ENCODE data around the gene WDR44. TPM values are rescaled to one million over a fixed set of nuclear protein-coding genes. Genes with fewer than 3 reads are reported as not detected.

The WDR44 gene
- total RNA-seq, 1 experiment from 2014 or later = 18.4 TPM

DNA sequence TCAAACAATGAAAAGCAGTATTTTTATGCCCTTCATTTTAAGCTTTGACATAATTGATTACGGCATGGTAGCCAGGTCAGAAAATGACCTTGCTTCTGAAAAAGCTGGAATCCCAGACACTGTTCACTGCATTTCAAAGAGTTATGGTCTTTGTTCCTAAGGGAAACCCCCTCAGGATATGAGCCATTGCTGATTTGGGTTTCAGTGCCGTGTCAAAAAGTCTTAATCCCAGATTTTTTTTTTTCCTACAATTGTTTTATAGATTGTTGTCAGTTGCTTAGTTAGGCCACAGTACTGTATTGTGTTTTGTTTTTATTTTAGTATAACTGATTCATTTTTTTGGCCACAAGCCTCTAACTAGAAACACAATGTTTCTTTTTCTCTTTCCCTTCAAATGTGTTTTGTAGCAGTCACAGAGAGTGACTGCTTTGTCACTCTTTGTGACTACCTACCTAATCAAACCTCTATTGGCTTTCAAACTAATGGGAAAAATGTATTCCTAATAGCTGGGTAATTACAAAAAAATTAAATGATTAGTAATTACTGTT lies 10.3 kb downstream of the WDR44 start:
- Mint-ChIP-seq H3K4me1 (peaks cover 41% of the 10 kb centered on the region), H3K27me3 (ENCODE audit: low read depth) (no peaks in the 10 kb centered on the region), H3K4me3 (no peak overlapping the region), H3K9me3 (no peaks in the 10 kb centered on the region), H3K27ac (no peak overlapping the region), H3K36me3 (no peaks in the 10 kb centered on the region)
- no peak for TF ChIP-seq ZNF396 (CRISPR knock-in tag; IDR thresholded peaks at IDR 0.05; ENCODE audit: borderline replicate concordance)
- DNase-seq (ENCODE audit: low spot score) = no peak
- ChIA-PET POLR2A (no interaction called here), CTCF (no interaction called here)
- no peak for ATAC-seq

DNA sequence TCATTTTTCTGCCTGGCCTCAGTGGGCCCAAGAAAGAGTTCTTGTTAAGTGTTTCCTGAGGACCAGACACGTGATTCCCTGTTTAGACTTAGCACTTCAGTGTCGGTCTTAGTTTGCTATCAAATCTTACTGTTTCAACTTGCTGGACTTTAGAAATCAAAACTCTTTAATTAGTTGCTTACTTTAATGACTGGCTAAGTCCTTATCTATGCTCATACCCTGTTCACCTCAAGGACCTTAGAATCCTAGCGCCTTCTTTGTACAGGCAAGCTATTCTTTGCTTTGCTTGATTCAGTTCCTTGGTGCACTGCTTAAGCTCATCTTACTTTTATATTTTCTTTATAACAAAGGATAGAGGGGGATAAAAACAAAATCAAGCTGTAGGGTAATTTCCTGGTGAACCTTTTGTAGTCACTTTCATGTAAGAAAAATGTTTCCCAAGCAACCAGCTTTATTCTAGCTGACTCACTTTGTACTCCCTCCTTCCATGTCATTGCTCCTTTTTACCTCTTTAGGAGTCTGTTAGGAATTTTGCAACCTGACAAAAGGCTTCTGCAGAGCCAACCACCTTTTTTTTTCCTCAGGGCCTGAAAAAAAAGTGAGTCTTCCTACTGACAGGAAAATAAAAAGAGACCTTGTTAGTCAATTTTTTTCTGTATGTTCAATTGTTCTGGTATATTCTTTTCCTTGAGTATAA lies 14.7 kb downstream of the WDR44 start:
- no peaks in the 10 kb centered on the region for H3K36me3 Mint-ChIP-seq
- DNase-seq (ENCODE audit: low spot score) (no peak), ATAC-seq (0 out of 2 replicates have a peak, but pooled peaks have one; percentile 34)
- no peaks in the 10 kb centered on the region for H3K9me3 Mint-ChIP-seq
- no peaks in the 10 kb centered on the region for H3K27me3 Mint-ChIP-seq (ENCODE audit: low read depth)
- ChIA-PET CTCF (no interaction called here), POLR2A (no interaction called here)
- H3K4me1 Mint-ChIP-seq = peaks cover 30% of the 10 kb centered on the region
- TF ChIP-seq MXD4 (CRISPR knock-in tag; IDR thresholded peaks at IDR 0.05; ENCODE audit: borderline replicate concordance) (no peak), NFE2L1 (CRISPR knock-in tag; IDR thresholded peaks at IDR 0.05) (no peak), STAT6 (CRISPR knock-in tag; conservative IDR thresholded peaks at IDR 0.05; ENCODE audit: low read depth) (no peak), SMAD3 (CRISPR knock-in tag; IDR thresholded peaks at IDR 0.05; ENCODE audit: borderline replicate concordance) (no peak), ZNF138 (CRISPR knock-in tag; conservative IDR thresholded peaks at IDR 0.05) (no peak), IRF2 (CRISPR knock-in tag; IDR thresholded peaks at IDR 0.05; ENCODE audit: borderline replicate concordance, low read depth) (no peak), ZNF416 (CRISPR knock-in tag; IDR thresholded peaks at IDR 0.05) (no peak), ZBTB21 (CRISPR knock-in tag; IDR thresholded peaks at IDR 0.05; ENCODE audit: borderline replicate concordance) (no peak), NFATC4 (CRISPR knock-in tag; IDR thresholded peaks at IDR 0.05) (no peak), ZNF121 (CRISPR knock-in tag; IDR thresholded peaks at IDR 0.05) (no peak), NFYB (CRISPR knock-in tag; conservative IDR thresholded peaks at IDR 0.05; ENCODE audit: low read depth) (no peak), CREB1 (CRISPR knock-in tag; IDR thresholded peaks at IDR 0.05) (no peak), MYBL2 (CRISPR knock-in tag; IDR thresholded peaks at IDR 0.05) (no peak), SP1 (CRISPR knock-in tag; conservative IDR thresholded peaks at IDR 0.05) (no peak), CBFB (CRISPR knock-in tag; IDR thresholded peaks at IDR 0.05; ENCODE audit: low read depth) (no peak), ZNF532 (CRISPR knock-in tag; IDR thresholded peaks at IDR 0.05; ENCODE audit: borderline replicate concordance) (no peak)
- TF ChIP-seq, protein P1, sequence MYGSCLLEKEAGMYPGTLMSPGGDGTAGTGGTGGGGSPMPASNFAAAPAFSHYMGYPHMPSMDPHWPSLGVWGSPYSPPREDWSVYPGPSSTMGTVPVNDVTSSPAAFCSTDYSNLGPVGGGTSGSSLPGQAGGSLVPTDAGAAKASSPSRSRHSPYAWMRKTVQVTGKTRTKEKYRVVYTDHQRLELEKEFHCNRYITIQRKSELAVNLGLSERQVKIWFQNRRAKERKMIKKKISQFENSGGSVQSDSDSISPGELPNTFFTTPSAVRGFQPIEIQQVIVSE (CRISPR knock-in tag; IDR thresholded peaks at IDR 0.05; ENCODE audit: borderline replicate concordance) = no peak
- TF ChIP-seq, protein P2, sequence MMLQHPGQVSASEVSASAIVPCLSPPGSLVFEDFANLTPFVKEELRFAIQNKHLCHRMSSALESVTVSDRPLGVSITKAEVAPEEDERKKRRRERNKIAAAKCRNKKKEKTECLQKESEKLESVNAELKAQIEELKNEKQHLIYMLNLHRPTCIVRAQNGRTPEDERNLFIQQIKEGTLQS (CRISPR knock-in tag; conservative IDR thresholded peaks at IDR 0.05) = no peak
- H3K4me3 Mint-ChIP-seq = no peak overlapping the region
- H3K27ac Mint-ChIP-seq = peak overlapping the region; percentile 49
